CD4-positive, alpha-beta T cell treated with Interleukin-6 at 100 ng/mL for 8 hours (primary cell): Measurements from ENCODE around the gene CLIP3.
"Not testable (repeated sequence)": the region's sequence is repeated elsewhere in the genome, so short reads cannot be mapped to it uniquely, and the experiment has no call there.

Experiments used
- DNase-seq: peaks from one replicate; pipeline ENCODE4 v3.0.0-alpha.2; 2020; ENCODE audit warnings: mixed read lengths, low spot score

Gene CLIP3

GRCh38 chr19:36046443-36047050, 13.9 kb upstream of the CLIP3 start:
- no peak for DNase-seq

- no peak for DNase-seq
Observed at GRCh38 chr19:36043952-36044351, 11.3 kb upstream of the CLIP3 start.

- no peak for DNase-seq
Observed at GRCh38 chr19:36041831-36042230, 9.2 kb upstream of the CLIP3 start.

GRCh38 chr19:36041092-36041491, 8.4 kb upstream of the CLIP3 start:
- not testable (repeated sequence) for DNase-seq

- no peak for DNase-seq
Observed at GRCh38 chr19:36040495-36040894, 7.8 kb upstream of the CLIP3 start.

GRCh38 chr19:36031308-36031707, 1.4 kb downstream of the CLIP3 start:
- DNase-seq, result no peak

- DNase-seq, result no peak
Observed at GRCh38 chr19:36030264-36031148, 2.2 kb downstream of the CLIP3 start.

GRCh38 chr19:36028313-36029041, 4.2 kb downstream of the CLIP3 start:
- DNase-seq, result no peak

- DNase-seq, result no peak
Observed at GRCh38 chr19:36027696-36028095, 5.0 kb downstream of the CLIP3 start.

- no peak for DNase-seq
Observed at GRCh38 chr19:36026091-36026876, 6.4 kb downstream of the CLIP3 start.

GRCh38 chr19:36025541-36025940, 7.1 kb downstream of the CLIP3 start:
- DNase-seq, result no peak

GRCh38 chr19:36023432-36023831, 9.2 kb downstream of the CLIP3 start:
- DNase-seq, result no peak

- no peak for DNase-seq
Observed at GRCh38 chr19:36019061-36019670, 13.5 kb downstream of the CLIP3 start.

- peak; percentile 99 for DNase-seq
Observed at GRCh38 chr19:36014012-36014924, 18.4 kb downstream of the CLIP3 start, which contains the start of gene ALKBH6. TSS of gene ALKBH6 (minus strand) at chr19:36014213. CDS start at chr19:36013397, 816 bp downstream.

GRCh38 chr19:36013280-36014011, 19.2 kb downstream of the CLIP3 start:
- no peak for DNase-seq

GRCh38 chr19:36010402-36010801, 22.3 kb downstream of the CLIP3 start:
- no peak for DNase-seq

- no peak for DNase-seq
Observed at GRCh38 chr19:36009633-36010379, 22.9 kb downstream of the CLIP3 start.

GRCh38 chr19:36009220-36009619, 23.5 kb downstream of the CLIP3 start:
- DNase-seq, result peak; percentile 28
